Left ventricle myocardium inferior (tissue), 1 donor: ENCODE results near the gene USP10. TPM values are rescaled to one million over a fixed set of nuclear protein-coding genes. Genes with fewer than 3 reads are reported as not detected.

Experiments used
- DNase-seq: peaks from one replicate; pipeline ENCODE4 v3.0.0-alpha.2; 2020
- H3K27ac ChIP-seq: fragments of 200-600 bp; replicated peaks from 2 replicates; pipeline ENCODE4 v1.8.0; 2021
- H3K27me3 ChIP-seq: fragments of 200-600 bp; 2 replicates; pipeline ENCODE4 v1.8.0; 2021; ENCODE audit warnings: low read depth
- H3K36me3 ChIP-seq: fragments of 200-600 bp; 2 replicates; pipeline ENCODE4 v1.8.0; 2021
- H3K4me1 ChIP-seq: fragments of 200-600 bp; 2 replicates; pipeline ENCODE4 v1.8.0; 2021
- H3K4me3 ChIP-seq: fragments of 200-600 bp; 2 replicates; pipeline ENCODE4 v1.8.0; 2021; ENCODE audit warnings: mild to moderate bottlenecking, moderate library complexity
- H3K9me3 ChIP-seq: fragments of 200-600 bp; replicated peaks from 2 replicates; pipeline ENCODE4 v1.8.0; 2021
- CTCF ChIP-seq: fragments of 200-600 bp; IDR thresholded peaks from 2 replicates; pipeline ENCODE4 v1.8.0; 2021; ENCODE audit warnings: antibody characterized with exemption, mild to moderate bottlenecking, borderline replicate concordance
- intact Hi-C: fragments of 100-400 bp; cut with micrococcal nuclease; formaldehyde crosslinking; loops from one replicate; pipeline ENCODE4 v1.11.0; 2022
- total RNA-seq: library from RNA; stranded (reverse); fragmentation: NEBNext Ultra II Directional; extraction: Animal tissue kit (Norgen Biotek cat#: 25700); gene quantifications from one replicate; pipeline ENCODE4 v1.2.1, GENCODE V29; 2021
- donor health status: DM: no; HTN: yes; CAD: no; lungs with severe emphysema.

The USP10 gene
- total RNA-seq, 1 donor from 2014 or later = 66.7 TPM

GRCh38 chr16:84712138-84712671 lies 12.4 kb downstream of the USP10 start:
- no peak for TF ChIP-seq CTCF
- intact Hi-C loops = no loop called here
- Histone ChIP-seq H3K36me3 (no peaks in the 10 kb centered on the region), H3K27ac (no peak overlapping the region), H3K4me3 (no peak overlapping the region), H3K4me1 (peaks cover 79% of the 10 kb centered on the region), H3K27me3 (no peaks in the 10 kb centered on the region), H3K9me3 (no peaks in the 10 kb centered on the region)
- DNase-seq = no peak

- no peaks in the 10 kb centered on the region for H3K36me3 ChIP-seq
- intact Hi-C loops = no loop called here
- no peaks in the 10 kb centered on the region for H3K27me3 ChIP-seq
- H3K4me1 ChIP-seq = peaks cover 86% of the 10 kb centered on the region
- no peak overlapping the region for H3K27ac ChIP-seq
- no peak overlapping the region for H3K4me3 ChIP-seq
- DNase-seq = no peak
- H3K9me3 ChIP-seq = no peaks in the 10 kb centered on the region
- no peak for TF ChIP-seq CTCF
These were observed 13.3 kb downstream of the USP10 start for GRCh38 chr16:84712801-84713775.

GRCh38 chr16:84714028-84714427 lies 14.2 kb downstream of the USP10 start:
- Histone ChIP-seq H3K4me3 (no peak overlapping the region), H3K27me3 (no peaks in the 10 kb centered on the region), H3K4me1 (peaks cover 79% of the 10 kb centered on the region), H3K27ac (no peak overlapping the region), H3K36me3 (no peaks in the 10 kb centered on the region), H3K9me3 (no peaks in the 10 kb centered on the region)
- intact Hi-C loops = no loop called here
- no peak for DNase-seq
- no peak for TF ChIP-seq CTCF

- peaks cover 77% of the 10 kb centered on the region for H3K4me1 ChIP-seq
- no peak overlapping the region for H3K4me3 ChIP-seq
- no peaks in the 10 kb centered on the region for H3K27me3 ChIP-seq
- no peaks in the 10 kb centered on the region for H3K9me3 ChIP-seq
- H3K27ac ChIP-seq = no peak overlapping the region
- intact Hi-C loops = no loop called here
- no peak for TF ChIP-seq CTCF
- no peak for DNase-seq
- H3K36me3 ChIP-seq = no peaks in the 10 kb centered on the region
These were observed 15.6 kb downstream of the USP10 start for GRCh38 chr16:84715424-84715823.

GRCh38 chr16:84715854-84716253 lies 16.1 kb downstream of the USP10 start:
- H3K36me3 ChIP-seq = no peaks in the 10 kb centered on the region
- H3K27me3 ChIP-seq = no peaks in the 10 kb centered on the region
- no peak for DNase-seq
- H3K4me3 ChIP-seq = no peak overlapping the region
- TF ChIP-seq CTCF = no peak
- peaks cover 73% of the 10 kb centered on the region for H3K4me1 ChIP-seq
- H3K27ac ChIP-seq = no peak overlapping the region
- H3K9me3 ChIP-seq = no peaks in the 10 kb centered on the region
- intact Hi-C loops = no loop called here
